Osteoblast (primary cell): ENCODE measurements around the gene ZMYM5. TPM values are rescaled to one million over a fixed set of nuclear protein-coding genes. Genes with fewer than 3 reads are reported as not detected.
"Not testable (repeated sequence)": the region's sequence is repeated elsewhere in the genome, so short reads cannot be mapped to it uniquely, and the experiment has no call there.

Experiments
- DNase-seq: peaks from one replicate; pipeline ENCODE4 v3.0.0; 2011; ENCODE audit warnings: low spot score, mixed read lengths; ENCODE audit not compliant: insufficient read length; ENCODE audit errors: missing footprints
- H2AFZ ChIP-seq: 2 replicates; pipeline ENCODE4 v1.6.0; 2011; ENCODE audit warnings: mild to moderate bottlenecking, low read length
- H3K27ac ChIP-seq: 2 replicates; pipeline ENCODE4 v1.5.1; 2011; ENCODE audit warnings: mild to moderate bottlenecking, low read depth, low read length, moderate library complexity
- H3K27me3 ChIP-seq: 2 replicates; pipeline ENCODE4 v1.6.0; 2012; ENCODE audit warnings: mild to moderate bottlenecking, control low read depth, inconsistent platforms, low read length, moderate library complexity; ENCODE audit not compliant: insufficient read depth
- H3K36me3 ChIP-seq: 2 replicates; pipeline ENCODE4 v1.5.1; 2011; ENCODE audit warnings: mild to moderate bottlenecking, low read length, control low read depth, moderate library complexity; ENCODE audit not compliant: insufficient read depth
- H3K4me1 ChIP-seq: 2 replicates; pipeline ENCODE4 v1.5.1; 2011; ENCODE audit warnings: mild to moderate bottlenecking, low read length, control low read depth, moderate library complexity; ENCODE audit not compliant: insufficient read depth
- H3K4me2 ChIP-seq: 2 replicates; pipeline ENCODE4 v1.6.0; 2011; ENCODE audit warnings: mild to moderate bottlenecking, low read length; ENCODE audit not compliant: insufficient read depth
- H3K4me3 ChIP-seq: fragments of 200-600 bp; sonication (generic); 3 replicates; pipeline ENCODE4 v1.5.1; 2012; ENCODE audit warnings: mild to moderate bottlenecking, low read length, inconsistent platforms; ENCODE audit not compliant: insufficient read depth
- H3K79me2 ChIP-seq: 2 replicates; pipeline ENCODE4 v1.6.0; 2012; ENCODE audit warnings: mild to moderate bottlenecking, low read length, control low read depth, inconsistent platforms; ENCODE audit not compliant: insufficient read depth
- H3K9me3 ChIP-seq: 2 replicates; pipeline ENCODE4 v1.5.1; 2011; ENCODE audit warnings: low read depth, low read length, control low read depth
- H4K20me1 ChIP-seq: 2 replicates; pipeline ENCODE4 v1.6.0; 2012; ENCODE audit warnings: mild to moderate bottlenecking, low read length, control low read depth; ENCODE audit not compliant: insufficient read depth
- total RNA-seq: library from RNA; depleted of rRNA; stranded (reverse); fragments of >200 nt; gene quantifications from 2 replicates; pipeline ENCODE4 v1.2.3, GENCODE V29; 2012
- TF ChIP-seq, protein P1 (sequence below): IDR thresholded peaks from 2 replicates; pipeline ENCODE4 v1.5.1; 2011; ENCODE audit warnings: mild to moderate bottlenecking, low read depth, low read length, moderate library complexity; ENCODE audit errors: extremely low read depth

Gene ZMYM5
- 21.8 and 22.8 TPM in 2 replicates for total RNA-seq

DNA sequence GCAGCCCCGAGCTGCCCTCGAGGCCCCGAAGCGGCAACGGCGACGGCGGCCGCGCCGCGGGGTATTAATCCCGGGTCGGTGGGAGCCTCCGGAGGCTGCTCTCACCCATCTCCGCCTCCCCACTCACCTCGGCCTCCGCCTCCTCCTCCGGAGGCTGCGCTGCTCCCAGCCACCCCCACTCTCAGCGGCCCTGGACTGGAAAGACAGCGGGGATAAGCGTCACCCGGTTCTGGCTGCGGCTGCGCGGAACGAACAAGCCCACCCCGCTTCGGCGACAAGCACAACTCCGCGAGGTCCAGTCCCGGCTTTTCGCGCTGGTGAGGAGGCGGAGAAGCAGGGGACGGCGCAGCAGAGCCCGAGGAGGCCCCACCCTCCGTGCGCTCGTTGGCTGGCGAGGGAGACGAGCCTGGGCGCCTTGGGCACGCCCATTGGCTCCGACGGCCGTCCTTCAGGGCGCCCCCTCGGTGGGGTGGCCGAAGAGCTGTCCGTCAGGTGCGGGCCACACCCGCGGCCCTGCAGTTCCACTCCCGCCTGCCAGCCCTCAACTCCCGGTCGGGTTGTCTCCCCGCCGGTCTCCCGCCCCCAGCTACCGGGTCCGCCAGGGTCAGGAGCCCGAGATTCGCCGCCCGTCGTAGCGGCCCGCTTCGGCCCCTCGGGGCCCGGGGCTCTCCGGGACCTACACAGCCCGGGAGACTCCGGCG, at the start of gene ZMYM5:
TSS of gene ZMYM5 (minus strand) at position 327 of the 701 bp plus-strand sequence. CDS start 11,469 bp downstream, outside the sequence.
- Histone ChIP-seq H3K36me3 (peaks cover 7% of the 10 kb centered on the region), H3K4me3 (peak within 1 kb of the TSS; percentile 98), H4K20me1 (peaks cover 24% of the 10 kb centered on the region), H3K79me2 (peaks cover 48% of the 10 kb centered on the region), H3K27ac (peak within 1 kb of the TSS; percentile 84), H3K4me1 (peaks cover 18% of the 10 kb centered on the region), H3K4me2 (peak within 1 kb of the TSS; percentile 89), H3K9me3 (no peaks in the 10 kb centered on the region), H3K27me3 (no peaks in the 10 kb centered on the region), H2AFZ (peak within 1 kb of the TSS; percentile 97)
- peak; percentile 100 for DNase-seq
- TF ChIP-seq, protein P1, sequence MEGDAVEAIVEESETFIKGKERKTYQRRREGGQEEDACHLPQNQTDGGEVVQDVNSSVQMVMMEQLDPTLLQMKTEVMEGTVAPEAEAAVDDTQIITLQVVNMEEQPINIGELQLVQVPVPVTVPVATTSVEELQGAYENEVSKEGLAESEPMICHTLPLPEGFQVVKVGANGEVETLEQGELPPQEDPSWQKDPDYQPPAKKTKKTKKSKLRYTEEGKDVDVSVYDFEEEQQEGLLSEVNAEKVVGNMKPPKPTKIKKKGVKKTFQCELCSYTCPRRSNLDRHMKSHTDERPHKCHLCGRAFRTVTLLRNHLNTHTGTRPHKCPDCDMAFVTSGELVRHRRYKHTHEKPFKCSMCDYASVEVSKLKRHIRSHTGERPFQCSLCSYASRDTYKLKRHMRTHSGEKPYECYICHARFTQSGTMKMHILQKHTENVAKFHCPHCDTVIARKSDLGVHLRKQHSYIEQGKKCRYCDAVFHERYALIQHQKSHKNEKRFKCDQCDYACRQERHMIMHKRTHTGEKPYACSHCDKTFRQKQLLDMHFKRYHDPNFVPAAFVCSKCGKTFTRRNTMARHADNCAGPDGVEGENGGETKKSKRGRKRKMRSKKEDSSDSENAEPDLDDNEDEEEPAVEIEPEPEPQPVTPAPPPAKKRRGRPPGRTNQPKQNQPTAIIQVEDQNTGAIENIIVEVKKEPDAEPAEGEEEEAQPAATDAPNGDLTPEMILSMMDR: no peak

DNA sequence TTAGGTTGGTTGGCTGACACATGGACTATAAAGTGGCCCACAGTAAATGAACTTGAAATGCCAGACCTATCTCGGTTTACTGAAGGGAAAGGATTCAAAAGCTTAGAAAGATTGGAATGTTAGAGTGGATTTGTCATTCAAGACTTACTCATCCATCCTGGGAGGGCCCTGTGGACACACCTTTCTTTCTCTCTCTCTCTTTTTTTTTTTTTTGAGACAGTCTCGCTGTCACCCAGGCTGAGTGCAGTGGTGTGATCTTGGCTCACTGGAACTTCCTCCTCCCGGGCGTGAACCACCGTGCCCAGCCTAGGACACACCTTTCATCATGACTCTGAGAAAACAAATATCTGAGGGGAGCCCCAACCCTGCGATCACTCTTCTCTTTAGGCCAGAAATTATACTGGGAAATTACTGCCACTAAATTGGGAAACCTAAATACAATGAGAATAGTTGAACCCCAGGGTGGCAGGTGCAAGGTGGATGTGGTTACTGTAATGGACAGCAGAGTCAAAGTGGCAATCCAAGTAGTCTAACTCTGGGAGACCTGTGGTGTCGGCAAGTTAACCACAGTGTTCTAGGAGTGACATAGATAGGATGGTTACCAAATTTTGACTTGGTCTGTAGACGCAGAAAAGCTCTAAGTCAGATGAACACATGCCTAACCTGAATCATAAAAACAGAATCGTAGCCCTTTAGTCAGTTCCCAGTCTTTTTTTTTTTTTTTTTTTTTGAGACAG, 47.1 kb upstream of the ZMYM5 start:
- Histone ChIP-seq H3K4me3 (no peak overlapping the region), H2AFZ (no peak overlapping the region), H3K9me3 (no peaks in the 10 kb centered on the region), H3K79me2 (no peaks in the 10 kb centered on the region), H3K36me3 (no peaks in the 10 kb centered on the region), H3K27ac (no peak overlapping the region), H3K4me2 (no peak overlapping the region), H3K4me1 (no peaks in the 10 kb centered on the region), H3K27me3 (no peaks in the 10 kb centered on the region), H4K20me1 (no peaks in the 10 kb centered on the region)
- TF ChIP-seq, protein P1: no peak
- DNase-seq: peak; percentile 65

DNA sequence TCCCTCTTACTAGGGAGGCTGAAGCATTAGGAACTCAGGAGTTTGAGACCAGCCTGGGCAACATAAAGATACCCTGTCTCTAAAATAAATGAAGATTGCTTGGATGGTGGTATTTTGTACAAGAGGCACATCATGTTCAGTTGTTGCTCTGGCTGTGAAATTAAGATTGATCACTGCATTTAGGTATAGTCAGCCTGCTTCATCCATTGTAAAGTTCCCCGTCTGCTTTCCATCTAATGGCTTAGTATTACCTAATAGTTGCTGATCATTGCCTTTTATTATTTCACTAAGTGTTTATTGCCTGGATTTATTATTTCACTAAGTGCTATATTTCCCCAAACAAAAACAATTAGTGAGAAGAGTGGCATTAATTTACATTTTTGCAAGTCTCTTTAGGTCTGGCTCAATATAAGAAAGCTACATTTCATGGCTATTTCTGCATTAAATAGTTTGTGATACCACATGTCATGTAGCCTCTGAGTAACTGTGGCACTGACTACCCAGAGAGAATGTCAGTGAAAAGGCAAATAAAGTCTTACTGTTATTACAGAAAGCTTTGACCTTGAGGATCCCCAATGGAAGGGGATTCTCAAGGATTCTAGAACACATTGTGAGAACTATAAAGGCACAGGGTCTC, 45.0 kb upstream of the ZMYM5 start:
- TF ChIP-seq, protein P1: no peak
- no peak overlapping the region for H3K4me3 ChIP-seq
- H3K4me1 ChIP-seq: no peaks in the 10 kb centered on the region
- no peaks in the 10 kb centered on the region for H4K20me1 ChIP-seq
- H3K4me2 ChIP-seq: no peak overlapping the region
- no peaks in the 10 kb centered on the region for H3K79me2 ChIP-seq
- no peaks in the 10 kb centered on the region for H3K36me3 ChIP-seq
- no peaks in the 10 kb centered on the region for H3K9me3 ChIP-seq
- no peak overlapping the region for H2AFZ ChIP-seq
- no peak overlapping the region for H3K27ac ChIP-seq
- no peak for DNase-seq
- H3K27me3 ChIP-seq: no peaks in the 10 kb centered on the region

DNA sequence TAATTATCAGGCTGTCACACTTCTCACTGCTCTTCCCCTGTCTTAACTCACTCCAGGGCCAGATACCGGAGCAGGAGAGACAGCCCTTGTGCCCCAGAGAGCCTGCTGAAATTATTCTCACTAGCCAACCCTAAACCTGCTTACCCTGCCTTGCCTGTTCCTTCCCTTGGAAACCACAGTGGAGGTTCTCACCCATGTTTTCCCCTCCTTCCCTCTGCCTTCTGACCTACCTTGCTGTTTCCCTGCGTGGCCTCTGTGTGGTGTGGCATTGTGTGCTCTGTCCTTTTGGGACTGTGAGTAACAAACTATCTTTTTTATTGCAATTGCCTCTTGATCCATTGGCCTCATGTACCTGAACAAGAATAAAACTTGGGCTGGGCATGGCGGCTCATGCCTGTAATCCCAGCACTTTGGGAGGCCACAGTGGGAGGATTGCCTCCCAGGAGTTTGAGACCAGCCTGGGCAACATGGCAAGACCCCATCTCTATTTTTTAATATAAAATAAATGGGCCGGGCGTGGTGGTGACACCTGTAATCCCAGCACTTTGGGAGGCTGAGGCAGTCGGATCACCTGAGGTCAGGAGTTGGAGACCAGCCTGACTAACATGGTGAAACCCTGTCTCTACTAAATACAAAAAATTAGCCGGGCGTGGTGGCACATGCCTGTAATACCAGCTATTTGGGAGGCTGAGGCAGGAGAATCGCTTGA, 42.2 kb upstream of the ZMYM5 start:
- not testable (repeated sequence) for H3K4me1 ChIP-seq, H2AFZ ChIP-seq, H3K4me2 ChIP-seq, H3K79me2 ChIP-seq, H3K27me3 ChIP-seq, H3K4me3 ChIP-seq, DNase-seq, H3K36me3 ChIP-seq, H4K20me1 ChIP-seq, H3K9me3 ChIP-seq, H3K27ac ChIP-seq
